NCI-H146 (cell line): ENCODE results near the gene PRPF8.

Experiments used
- DNase-seq: peaks from one replicate; lab custom pipeline; 2025; lab: John Stamatoyannopoulos, UW

Gene PRPF8

DNA sequence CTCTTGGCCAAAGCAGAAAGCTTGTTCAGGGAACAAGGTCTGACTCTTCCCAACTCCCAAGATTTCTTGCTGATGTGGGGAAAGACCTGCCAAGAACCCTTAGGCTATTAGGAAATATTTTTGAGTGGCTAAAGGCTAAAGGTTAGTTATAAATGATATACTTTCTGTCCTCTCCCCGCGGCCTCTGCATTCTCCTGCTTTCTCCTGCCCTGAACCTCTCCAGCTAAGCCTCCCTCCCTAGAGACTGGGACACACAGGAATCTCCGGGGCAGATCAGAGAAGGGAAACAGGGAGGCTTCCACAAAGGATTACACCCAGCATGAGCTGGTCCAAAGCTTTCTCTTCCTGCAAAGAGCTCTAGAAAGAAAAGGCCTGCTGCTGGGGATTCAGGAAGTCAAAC, 58.3 kb downstream of the PRPF8 start:
- no peak for DNase-seq

DNA sequence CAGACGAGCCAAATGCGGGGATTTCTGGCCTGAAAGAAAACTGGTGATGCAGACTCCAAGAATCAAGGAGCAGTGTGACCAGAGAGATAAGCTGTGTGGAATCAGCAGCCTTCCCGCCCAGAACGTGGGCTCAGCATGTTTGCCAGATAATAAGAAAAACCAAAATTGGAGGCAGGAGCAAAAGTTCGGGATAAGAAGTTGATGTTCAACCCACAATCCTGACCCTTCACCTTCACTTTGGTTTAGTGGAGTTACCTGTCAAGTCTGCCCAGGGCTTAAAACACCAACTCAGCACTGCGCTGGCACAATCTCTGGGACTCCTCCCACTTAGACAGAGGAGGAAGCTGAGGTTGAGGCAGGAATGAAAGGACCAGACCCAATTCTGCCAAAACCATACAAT, 59.1 kb downstream of the PRPF8 start:
- no peak for DNase-seq

DNA sequence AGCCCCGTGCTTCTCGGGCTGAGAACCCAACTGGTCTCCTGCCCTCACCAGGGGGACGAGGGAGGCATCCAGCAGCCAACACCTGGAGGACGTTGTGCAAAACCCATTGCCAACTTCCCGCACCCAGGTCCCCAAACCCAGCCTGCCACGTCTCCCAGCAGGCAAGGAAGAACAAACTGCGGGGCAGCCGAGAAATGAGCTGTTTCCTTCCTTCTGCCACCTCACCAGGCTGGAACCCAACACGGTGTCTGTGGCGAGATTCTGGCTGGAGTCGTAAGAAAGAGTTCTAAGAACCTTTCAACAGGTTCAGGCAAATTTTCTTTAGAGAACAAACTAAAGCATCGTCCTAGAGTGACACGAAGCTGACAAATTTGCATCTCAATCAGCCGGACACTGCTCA, 59.6 kb downstream of the PRPF8 start:
- DNase-seq = no peak

DNA sequence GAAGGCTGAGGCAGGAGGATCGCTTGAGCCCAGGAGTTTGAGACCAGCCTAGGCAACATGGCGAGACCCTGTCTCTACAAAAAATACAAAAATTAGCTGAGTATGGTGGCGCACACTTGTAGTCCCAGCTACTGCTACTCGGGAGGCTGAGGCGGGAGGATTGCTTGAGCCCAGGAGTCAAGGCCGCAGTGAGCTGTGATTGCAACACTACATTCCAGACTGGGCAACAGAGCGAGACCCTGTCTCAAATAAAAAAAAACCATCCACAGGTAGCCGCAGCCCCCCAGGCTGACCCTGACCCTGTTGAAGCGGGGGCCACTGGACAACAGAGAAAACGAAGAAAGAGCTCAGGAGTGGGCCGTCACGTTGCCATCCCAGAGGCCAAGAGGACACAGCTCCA, 60.0 kb downstream of the PRPF8 start:
- no peak for DNase-seq

DNA sequence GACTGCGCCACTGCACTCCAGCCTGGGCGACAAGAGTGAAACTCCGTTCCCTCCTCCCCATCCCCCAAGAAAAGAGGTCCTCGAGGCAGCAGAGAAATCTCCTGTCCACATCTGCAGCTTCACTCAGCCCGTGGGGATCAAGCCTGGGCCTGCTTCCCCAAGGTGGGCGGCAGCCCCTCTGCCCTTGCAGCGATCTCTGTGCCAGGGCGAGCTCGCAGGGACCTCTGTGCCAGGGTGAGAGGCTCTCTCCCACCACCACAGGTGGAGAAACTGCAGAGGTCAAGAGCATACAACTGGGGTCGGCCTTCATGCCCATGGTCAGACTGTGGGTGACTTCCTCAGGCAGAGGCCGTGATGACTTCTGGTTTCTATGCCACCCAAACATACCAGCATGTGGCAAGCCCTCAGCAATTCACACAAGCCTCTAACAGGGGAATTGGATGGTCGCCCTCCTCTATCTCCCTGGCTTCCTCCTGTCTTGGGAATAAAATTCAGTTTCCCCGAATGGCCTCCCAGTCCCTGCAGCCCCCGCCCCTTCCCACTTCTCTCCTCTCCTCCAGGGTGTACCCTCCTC, 61.5 kb downstream of the PRPF8 start:
- no peak for DNase-seq

DNA sequence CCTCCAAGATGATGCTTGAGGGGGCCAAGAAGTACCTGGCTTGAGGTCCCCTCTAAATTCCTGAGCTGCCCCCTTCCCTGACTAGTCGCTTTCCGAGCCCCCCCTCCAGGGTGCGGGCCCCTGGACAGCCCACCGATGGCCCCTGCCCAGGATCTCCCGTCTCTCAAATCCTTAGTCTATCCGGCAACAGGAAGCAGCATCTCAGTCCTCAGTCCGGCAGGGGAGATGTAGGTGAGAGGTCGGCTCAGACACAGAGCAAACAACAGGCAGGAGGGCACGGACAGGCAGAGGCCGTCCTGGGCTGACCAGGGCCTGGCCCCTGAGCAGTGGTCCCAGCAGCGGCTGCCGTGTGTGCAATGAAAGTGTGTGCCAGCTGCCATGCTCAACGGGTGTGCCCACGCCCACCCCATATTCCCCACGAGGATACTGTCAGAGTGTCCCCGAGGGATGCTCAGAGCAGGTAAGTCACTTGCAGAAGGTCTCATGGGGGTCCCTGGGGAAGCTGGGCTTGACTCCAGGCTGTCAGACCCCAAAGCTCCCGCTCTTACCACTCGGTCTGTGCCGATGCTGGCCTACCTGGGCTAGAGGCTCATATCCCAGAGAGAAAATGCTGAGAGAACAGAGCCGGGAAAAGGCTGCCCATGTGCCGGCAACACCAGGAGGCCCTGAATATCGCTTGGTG, 63.3 kb downstream of the PRPF8 start:
- no peak for DNase-seq

DNA sequence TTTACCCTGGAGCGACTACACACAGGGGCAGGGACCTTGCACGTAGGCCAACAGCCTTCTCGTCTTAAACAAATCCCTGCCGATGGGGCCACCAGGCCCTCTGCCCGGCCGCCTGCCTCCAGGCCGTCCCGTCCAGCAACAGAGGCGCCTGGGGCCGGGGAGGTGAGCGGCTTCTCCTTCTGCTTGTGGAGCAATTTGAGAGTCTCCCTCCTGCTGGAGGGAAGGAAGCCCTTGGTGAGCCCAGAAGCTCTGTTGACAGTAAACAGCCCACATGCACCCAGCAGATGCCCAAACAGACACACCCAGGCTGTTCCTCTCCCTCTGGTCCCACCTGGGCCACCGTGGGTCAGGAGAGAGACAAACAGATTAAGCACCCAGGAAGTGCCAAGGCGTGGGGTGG, 64.2 kb downstream of the PRPF8 start:
- no peak for DNase-seq

DNA sequence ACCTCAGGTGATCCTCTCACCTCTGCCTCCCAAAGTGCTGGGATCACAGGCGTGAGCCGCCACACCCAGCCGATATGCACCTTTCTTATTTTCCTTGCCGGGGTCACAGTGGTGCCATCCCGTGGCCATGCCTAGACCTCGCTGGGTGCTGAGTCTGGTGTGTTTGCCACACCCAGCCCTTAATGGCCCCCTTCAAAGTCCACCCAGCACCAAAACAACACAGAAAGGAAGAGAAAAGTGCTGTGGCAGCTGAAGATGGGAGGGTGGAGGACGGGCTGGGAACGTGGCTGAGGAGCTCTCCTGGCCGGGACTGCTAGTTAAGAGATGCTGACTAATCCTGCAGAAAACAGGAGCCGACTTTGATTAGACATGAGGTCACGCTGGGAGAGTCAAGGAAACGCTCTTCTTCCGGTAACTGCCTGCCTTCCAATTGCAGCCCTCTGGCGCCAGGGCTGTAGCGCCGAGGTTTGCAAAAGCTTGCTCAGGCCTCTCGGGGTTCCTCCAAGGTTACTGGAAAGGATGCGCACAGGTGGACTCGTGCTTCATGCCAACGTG, 67.0 kb downstream of the PRPF8 start:
- DNase-seq = no peak

DNA sequence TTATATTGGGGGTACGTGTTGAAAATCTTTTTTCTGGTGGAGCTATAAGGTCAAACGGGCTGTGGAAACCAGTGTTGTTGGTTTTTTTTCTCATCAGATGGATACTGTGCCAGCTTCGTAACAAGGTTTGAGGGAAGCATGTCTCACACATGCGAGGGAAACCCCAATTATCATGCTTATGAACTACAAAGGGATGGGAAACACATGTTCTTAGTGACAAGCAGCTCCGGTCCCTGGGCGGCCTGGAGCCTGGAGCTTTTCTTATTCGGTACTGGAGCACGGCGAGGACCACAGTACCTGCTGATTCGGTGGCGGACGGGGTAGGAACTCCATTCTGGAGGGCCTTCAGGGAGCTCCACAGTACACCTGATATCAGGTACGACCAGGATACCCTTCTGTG, 68.6 kb downstream of the PRPF8 start:
- DNase-seq = no peak

DNA sequence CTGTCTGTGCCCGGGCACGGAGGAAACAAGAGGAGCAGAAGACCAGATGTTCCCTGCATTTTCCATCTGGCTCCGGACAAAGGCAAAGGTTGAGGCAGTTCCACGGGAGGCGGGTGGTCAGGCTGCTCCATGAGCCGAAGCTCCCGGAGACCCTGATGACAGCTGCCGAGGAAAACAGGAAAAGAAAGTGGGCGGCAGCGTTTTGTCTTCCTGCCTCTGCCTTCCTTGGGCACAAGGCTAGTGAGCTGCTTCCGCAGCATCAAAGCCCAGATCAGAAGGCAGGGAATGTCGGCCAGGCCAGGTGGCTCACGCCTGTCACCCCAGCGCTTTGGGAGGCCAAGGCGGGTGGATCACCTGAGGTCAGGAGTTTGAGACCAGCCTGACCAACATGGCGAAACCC, 72.3 kb downstream of the PRPF8 start:
- no peak for DNase-seq

DNA sequence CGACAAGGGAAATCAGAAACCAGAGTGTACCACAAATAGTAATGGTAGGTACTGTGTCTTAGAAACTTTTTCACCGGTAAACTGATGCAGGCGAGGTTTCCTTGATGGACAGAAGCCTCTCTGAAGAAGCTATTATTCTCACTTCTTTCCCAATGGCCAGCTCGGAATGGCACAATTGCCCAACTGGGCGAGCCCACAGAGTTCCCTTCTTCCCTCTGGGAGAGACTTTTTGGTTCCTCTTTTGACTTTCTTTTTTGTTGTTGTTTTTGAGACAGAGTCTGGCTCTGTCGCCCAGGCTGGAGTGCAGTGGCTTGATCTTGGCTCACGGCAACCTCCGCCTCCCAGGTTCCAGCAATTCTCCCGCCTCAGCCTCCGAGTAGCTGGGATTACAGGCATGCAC, 73.0 kb downstream of the PRPF8 start:
- no peak for DNase-seq

DNA sequence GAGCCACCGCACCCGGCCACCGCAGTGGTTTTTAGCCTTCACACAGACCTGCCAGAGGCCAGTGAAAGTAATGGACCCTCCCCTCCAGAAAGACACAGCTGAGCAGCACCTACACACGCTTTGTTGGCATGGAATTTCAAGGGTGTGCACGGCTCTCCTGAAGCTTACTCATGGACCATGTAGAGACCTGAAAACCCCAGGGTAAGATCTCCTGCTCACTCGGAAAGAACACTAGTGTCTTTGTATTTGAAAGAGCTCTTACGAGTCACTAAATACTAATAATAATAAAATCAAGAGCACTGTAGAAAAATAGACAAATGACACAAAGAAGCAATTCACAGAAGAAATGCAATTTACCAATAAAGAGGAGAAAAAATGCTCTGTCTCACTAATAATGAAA, 76.0 kb downstream of the PRPF8 start:
- DNase-seq = no peak

DNA sequence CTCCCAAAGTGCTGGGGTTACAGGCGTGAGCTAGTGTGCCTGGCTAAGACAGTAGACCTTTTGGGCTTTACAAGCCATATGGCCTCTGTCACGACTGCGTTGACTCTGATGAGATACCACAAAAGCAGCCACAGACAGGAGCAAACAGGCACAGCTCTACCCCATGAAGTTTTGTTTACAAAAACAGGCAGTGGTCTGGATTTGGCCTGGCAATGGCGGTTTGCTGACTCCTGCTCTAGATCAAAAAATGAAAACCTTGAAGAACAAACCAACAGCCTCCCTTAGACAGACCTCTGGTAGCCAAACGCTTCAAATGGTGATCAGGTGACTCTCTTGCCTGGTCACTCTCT, 76.7 kb downstream of the PRPF8 start:
- DNase-seq = no peak

DNA sequence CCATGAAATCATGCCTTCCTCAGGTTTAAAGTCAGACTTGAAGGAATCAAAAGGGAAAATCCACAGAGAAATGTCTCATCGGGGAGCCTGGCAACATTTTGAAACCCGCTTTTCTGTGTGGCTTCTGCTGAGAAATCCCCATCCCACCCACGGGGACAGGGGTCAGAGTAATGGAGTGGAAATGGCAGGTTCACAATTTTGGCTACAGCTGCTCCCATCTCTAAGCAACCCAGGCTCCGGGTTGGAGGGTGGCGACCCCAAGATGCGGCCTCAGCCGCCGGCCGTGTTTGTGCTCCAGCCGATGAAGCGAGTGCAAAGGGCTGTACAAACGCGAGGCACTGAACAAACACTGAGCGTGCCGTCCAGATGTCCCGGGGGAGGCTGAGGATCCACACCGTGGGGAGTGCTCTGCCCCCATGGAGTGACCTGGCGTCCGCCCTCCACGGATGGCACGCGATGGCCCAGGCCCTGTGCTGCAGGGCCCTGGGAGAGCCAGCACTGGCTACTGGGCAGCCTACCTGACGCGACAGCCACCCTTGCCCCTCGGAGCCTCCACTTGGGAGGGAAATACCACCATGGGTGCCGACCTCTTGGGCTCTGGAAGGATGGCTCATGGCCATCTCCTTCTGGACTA, 78.2 kb downstream of the PRPF8 start:
- peak; percentile 51 for DNase-seq

DNA sequence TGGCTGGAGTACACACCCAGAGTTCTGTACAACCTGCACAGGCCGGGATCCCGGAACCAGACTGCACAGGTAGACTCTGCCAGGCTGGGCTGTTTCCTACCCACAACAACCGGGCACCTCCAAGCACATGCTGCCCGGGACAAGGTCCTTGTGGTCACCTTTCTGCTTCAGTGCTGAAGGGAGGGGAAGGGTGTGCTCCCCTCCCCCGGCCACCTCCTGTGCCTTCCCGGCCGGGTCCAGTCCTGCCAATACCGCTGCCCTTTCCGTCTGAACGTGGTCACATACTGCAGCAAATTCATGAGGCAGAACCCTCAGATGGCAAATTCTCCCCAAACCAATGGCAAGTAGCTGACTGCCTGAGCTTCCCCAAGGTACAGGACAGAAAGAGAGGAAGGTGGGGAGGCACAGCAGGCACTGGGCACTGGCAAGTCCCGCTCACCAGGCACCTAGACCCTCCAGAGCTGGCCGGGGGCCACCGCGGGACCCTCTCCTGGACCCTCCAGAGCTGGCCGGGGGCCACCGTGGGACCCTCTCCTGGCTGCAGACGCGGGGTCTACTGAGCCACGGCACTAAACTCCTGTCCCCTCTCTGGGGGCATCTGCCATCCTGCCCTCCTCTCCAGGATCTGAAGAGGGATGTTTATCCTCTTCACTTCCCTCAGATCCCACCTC, 78.9 kb downstream of the PRPF8 start:
- DNase-seq = no peak

DNA sequence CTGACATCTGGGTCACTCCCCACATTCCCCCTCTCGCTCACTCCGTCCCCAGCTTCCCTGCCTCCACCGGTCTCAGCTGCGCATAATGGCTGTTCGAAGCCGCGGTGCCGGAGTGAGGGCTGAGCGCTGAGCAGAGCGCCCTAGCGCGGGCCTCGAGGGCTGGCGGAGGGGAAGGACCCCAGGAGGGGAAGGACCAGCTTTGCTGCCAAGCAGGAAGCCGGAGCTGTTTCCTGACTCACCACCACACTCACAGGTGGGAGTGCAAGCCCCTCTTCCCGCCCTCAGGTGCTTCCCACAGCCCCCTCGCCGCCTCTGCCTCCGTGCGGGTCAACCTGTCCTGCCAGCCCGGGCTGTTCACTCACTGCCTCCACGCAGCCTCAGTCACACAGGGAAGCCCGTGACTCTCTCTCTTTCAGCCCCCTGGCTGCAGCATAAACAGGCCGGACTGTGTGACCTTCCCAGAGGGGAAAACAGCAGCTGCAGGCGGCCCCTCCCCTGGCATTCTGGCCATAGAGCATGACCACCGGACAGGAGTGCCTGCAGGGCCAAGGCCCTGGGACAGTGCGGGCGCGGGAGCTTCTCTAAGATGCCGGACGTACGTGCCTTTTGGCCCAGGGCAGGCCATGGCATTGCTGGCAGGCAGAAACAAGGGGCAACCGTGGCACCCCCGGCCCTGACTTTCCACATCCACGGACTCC, 79.7 kb downstream of the PRPF8 start:
- no peak for DNase-seq

DNA sequence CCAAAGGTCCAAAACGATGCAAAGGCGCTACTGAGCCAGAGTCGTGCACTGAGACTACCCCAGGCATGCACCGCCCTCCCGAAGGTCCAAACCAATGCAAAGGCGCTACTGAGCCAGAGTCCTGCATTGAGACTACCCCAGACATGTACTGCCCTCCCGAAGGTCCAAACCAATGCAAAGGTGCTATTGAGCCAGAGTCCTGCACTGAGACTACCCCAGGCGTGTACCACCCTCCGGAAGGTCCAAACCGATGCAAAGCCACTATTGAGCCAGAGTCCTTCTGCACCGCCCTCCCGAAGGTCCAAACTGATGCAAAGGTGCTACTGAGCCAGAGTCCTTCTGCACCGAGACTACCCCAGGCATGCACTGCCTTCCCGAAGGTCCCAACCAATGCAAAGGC, 83.1 kb downstream of the PRPF8 start:
- DNase-seq = no peak
